ENCODE results near the gene DEFB127. TPM values are rescaled to one million over a fixed set of nuclear protein-coding genes. Genes with fewer than 3 reads are reported as not detected.
"Not testable (repeated sequence)": the region's sequence is repeated elsewhere in the genome, so short reads cannot be mapped to it uniquely, and the experiment has no call there.

The DEFB127 gene, protein sequence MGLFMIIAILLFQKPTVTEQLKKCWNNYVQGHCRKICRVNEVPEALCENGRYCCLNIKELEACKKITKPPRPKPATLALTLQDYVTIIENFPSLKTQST
- total RNA-seq = not detected in 2 replicates

DNA sequence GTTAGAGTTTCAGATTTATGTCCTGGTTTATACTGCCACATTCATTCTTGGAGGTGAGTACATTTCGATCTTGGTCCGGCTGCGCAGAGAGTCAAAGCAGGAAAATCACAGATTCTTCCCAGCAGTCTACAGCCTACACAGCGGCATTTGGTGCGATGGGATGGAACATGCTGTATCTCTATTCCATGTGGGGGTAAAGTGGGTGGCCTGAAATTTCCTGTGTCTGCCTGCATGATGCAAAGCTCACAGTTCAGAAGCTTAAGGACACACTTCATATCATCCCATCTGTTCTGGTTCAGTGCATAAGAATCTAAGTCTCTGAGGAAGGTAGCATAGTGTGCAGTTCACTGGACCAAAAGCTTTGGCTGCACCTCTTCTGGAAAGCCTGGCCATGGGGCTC lies at the start of gene DEFB127:
TSS of gene DEFB127 (plus strand) at position 301 of the 400 bp plus-strand sequence. CDS start at position 392, 91 bp downstream.
- Mint-ChIP-seq H3K4me3 (no peak within 1 kb of the TSS), H3K27me3 (peaks cover 31% of the 10 kb centered on the region), H3K4me1 (no peaks in the 10 kb centered on the region), H3K27ac (no peak within 1 kb of the TSS), H3K9me3 (no peaks in the 10 kb centered on the region), H3K36me3 (ENCODE audit: low read depth) (no peaks in the 10 kb centered on the region)
- ATAC-seq (ENCODE audit: low read depth) (no peak), DNase-seq (no peak)
- ChIA-PET POLR2A (no interaction called here), CTCF (no interaction called here)
- TF ChIP-seq, protein P1, sequence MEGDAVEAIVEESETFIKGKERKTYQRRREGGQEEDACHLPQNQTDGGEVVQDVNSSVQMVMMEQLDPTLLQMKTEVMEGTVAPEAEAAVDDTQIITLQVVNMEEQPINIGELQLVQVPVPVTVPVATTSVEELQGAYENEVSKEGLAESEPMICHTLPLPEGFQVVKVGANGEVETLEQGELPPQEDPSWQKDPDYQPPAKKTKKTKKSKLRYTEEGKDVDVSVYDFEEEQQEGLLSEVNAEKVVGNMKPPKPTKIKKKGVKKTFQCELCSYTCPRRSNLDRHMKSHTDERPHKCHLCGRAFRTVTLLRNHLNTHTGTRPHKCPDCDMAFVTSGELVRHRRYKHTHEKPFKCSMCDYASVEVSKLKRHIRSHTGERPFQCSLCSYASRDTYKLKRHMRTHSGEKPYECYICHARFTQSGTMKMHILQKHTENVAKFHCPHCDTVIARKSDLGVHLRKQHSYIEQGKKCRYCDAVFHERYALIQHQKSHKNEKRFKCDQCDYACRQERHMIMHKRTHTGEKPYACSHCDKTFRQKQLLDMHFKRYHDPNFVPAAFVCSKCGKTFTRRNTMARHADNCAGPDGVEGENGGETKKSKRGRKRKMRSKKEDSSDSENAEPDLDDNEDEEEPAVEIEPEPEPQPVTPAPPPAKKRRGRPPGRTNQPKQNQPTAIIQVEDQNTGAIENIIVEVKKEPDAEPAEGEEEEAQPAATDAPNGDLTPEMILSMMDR (IDR thresholded peaks at IDR 0.05) = no peak
- intact Hi-C loops (cut with micrococcal nuclease) = no loop called here

DNA sequence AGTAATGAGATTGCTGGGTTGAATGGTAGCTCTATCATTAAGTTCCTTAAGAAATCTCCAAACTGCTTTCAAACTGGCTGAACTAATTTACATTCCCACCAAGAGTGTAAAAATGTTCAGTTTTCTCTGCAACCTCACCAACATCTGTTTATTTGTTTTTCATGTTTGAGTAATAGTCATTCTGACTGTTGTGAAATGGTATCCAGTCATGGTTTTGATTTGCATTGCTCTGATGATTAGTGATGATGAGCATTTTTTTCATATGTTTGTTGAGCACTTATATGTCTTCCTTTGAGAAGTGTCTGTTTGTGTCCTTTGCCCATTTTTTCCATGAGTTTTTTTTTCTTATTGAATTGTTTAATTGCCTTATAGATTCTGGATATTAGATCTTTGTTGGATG lies 44.9 kb upstream of the DEFB127 start:
- H3K27ac Mint-ChIP-seq = no peak overlapping the region
- no peaks in the 10 kb centered on the region for H3K4me1 Mint-ChIP-seq
- ChIA-PET POLR2A (no interaction called here), CTCF (no interaction called here)
- peaks cover 3% of the 10 kb centered on the region for H3K9me3 Mint-ChIP-seq
- TF ChIP-seq, protein P1 (IDR thresholded peaks at IDR 0.05) = no peak
- ATAC-seq (ENCODE audit: low read depth) (no peak), DNase-seq (no peak)
- intact Hi-C loops (cut with micrococcal nuclease) = no loop called here
- peaks cover 30% of the 10 kb centered on the region for H3K27me3 Mint-ChIP-seq
- no peak overlapping the region for H3K4me3 Mint-ChIP-seq
- H3K36me3 Mint-ChIP-seq (ENCODE audit: low read depth) = no peaks in the 10 kb centered on the region

DNA sequence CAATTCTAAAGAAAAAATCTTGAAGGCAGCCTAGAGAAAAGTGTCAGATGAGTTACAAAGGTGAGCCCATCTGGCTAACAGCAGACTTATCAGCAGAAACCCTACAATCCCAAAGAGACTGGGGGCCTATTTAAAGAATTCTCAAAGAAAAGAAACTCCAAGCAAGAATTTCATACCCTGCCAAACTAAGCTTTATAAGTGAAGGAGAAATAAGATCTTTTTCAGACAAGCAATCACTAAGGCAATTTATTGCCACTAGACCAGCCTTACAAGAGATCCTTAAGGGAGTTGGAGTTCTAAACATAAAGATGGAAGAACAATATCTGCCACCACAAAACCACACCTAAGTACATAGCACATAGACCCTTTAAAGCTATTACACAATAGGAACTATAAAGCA lies 39.7 kb upstream of the DEFB127 start:
- Mint-ChIP-seq H3K27ac (no peak overlapping the region), H3K4me1 (no peaks in the 10 kb centered on the region), H3K9me3 (peaks cover 6% of the 10 kb centered on the region), H3K4me3 (no peak overlapping the region), H3K36me3 (ENCODE audit: low read depth) (no peaks in the 10 kb centered on the region), H3K27me3 (peaks cover 46% of the 10 kb centered on the region)
- ATAC-seq (ENCODE audit: low read depth) (no peak), DNase-seq (no peak)
- POLR2A ChIA-PET = no interaction called here
- TF ChIP-seq, protein P1 (IDR thresholded peaks at IDR 0.05) = no peak
- CTCF ChIA-PET = no interaction called here
- intact Hi-C loops (cut with micrococcal nuclease) = no loop called here

- H3K27me3 Mint-ChIP-seq; ATAC-seq (ENCODE audit: low read depth); H3K4me3 Mint-ChIP-seq; H3K27ac Mint-ChIP-seq; POLR2A ChIA-PET; H3K4me1 Mint-ChIP-seq; CTCF ChIA-PET; DNase-seq; H3K9me3 Mint-ChIP-seq; intact Hi-C loops (cut with micrococcal nuclease); H3K36me3 Mint-ChIP-seq (ENCODE audit: low read depth): not testable (repeated sequence)
Observed at GRCh38 chr20:129786-130323, 27.4 kb upstream of the DEFB127 start.

- ATAC-seq (ENCODE audit: low read depth) = no peak
- ChIA-PET CTCF (no interaction called here), POLR2A (interaction anchor here (0.7 kb wide), 1 partner anchor 131 kb away, joined by 3 read pairs; no protein-coding TSS in a partner anchor)
- TF ChIP-seq, protein P1 (IDR thresholded peaks at IDR 0.05) = no peak
- no peaks in the 10 kb centered on the region for H3K36me3 Mint-ChIP-seq (ENCODE audit: low read depth)
- peaks cover 7% of the 10 kb centered on the region for H3K9me3 Mint-ChIP-seq
- no peaks in the 10 kb centered on the region for H3K4me1 Mint-ChIP-seq
- DNase-seq = no peak
- no peak overlapping the region for H3K4me3 Mint-ChIP-seq
- intact Hi-C loops (cut with micrococcal nuclease) = no loop called here
- H3K27me3 Mint-ChIP-seq = peaks cover 20% of the 10 kb centered on the region
- H3K27ac Mint-ChIP-seq = no peak overlapping the region
Observed at GRCh38 chr20:137668-138490, 19.4 kb upstream of the DEFB127 start.
